Stimulated activated CD4-positive, alpha-beta T cell treated with anti-CD3 and anti-CD28 coated beads, Interleukin-2, amount 100 ng/mL, for 24 hours (primary cell): Measurements from ENCODE around the gene MINDY2.

Experiments used
- DNase-seq, 2 donors: peaks; one replicate each; pipeline ENCODE4 v3.0.0-alpha.2; 2020

Gene MINDY2

GRCh38 chr15:58770857-58771620 lies at the start of gene MINDY2:
Gene MINDY2, plus strand, starts transcription at chr15:58771302. Its CDS starts 94 bp downstream, at chr15:58771396.
- DNase-seq: peak; percentile 90 to 97

- no peak for DNase-seq
Observed at GRCh38 chr15:58724466-58724865, 46.6 kb upstream of the MINDY2 start.

- no peak for DNase-seq
Observed at GRCh38 chr15:58726867-58727266, 44.2 kb upstream of the MINDY2 start.

- DNase-seq: no peak
Observed at GRCh38 chr15:58731756-58732535, 39.2 kb upstream of the MINDY2 start.

GRCh38 chr15:58732625-58733363 lies 38.3 kb upstream of the MINDY2 start:
- no peak for DNase-seq

- no peak for DNase-seq
Observed at GRCh38 chr15:58734859-58735258, 36.2 kb upstream of the MINDY2 start.

- no peak for DNase-seq
Observed at GRCh38 chr15:58736018-58736643, 35.0 kb upstream of the MINDY2 start.

GRCh38 chr15:58737298-58737697 lies 33.8 kb upstream of the MINDY2 start:
- no peak for DNase-seq

GRCh38 chr15:58738046-58738707 lies 32.9 kb upstream of the MINDY2 start:
- no peak for DNase-seq

- DNase-seq: no peak
Observed at GRCh38 chr15:58740436-58740835, 30.7 kb upstream of the MINDY2 start.

GRCh38 chr15:58741032-58741431 lies 30.1 kb upstream of the MINDY2 start:
- no peak for DNase-seq

- DNase-seq: no peak
Observed at GRCh38 chr15:58742022-58742813, 28.9 kb upstream of the MINDY2 start.

GRCh38 chr15:58742819-58743502 lies 28.1 kb upstream of the MINDY2 start:
- no peak for DNase-seq

- no peak for DNase-seq
Observed at GRCh38 chr15:58746174-58746573, 24.9 kb upstream of the MINDY2 start.

- DNase-seq: peak; percentile 35 to 62
Observed at GRCh38 chr15:58748040-58748851, 22.9 kb upstream of the MINDY2 start.

GRCh38 chr15:58748852-58749531 lies 22.1 kb upstream of the MINDY2 start:
- peak; percentile 43 to 52 for DNase-seq

- DNase-seq: peak; percentile 98 to 99
Observed at GRCh38 chr15:58749532-58750337, 21.4 kb upstream of the MINDY2 start, which contains the start of gene ADAM10. Gene ADAM10, minus strand, starts transcription at chr15:58749707. Its CDS starts 173 bp downstream, at chr15:58749534.

GRCh38 chr15:58752716-58753115 lies 18.4 kb upstream of the MINDY2 start:
- DNase-seq: no peak
